Bronchial smooth muscle cell (primary cell): ENCODE measurements around the gene GABPB1. TPM values are rescaled to one million over a fixed set of nuclear protein-coding genes. Genes with fewer than 3 reads are reported as not detected.

Experiments used
- total RNA-seq: library from RNA; depleted of rRNA; stranded (reverse); fragments of >200 nt; gene quantifications from 2 replicates; pipeline ENCODE4 v1.2.1, GENCODE V29; 2014

GABPB1 gene
- 22.1 and 39.9 TPM in 2 replicates for total RNA-seq

DNA sequence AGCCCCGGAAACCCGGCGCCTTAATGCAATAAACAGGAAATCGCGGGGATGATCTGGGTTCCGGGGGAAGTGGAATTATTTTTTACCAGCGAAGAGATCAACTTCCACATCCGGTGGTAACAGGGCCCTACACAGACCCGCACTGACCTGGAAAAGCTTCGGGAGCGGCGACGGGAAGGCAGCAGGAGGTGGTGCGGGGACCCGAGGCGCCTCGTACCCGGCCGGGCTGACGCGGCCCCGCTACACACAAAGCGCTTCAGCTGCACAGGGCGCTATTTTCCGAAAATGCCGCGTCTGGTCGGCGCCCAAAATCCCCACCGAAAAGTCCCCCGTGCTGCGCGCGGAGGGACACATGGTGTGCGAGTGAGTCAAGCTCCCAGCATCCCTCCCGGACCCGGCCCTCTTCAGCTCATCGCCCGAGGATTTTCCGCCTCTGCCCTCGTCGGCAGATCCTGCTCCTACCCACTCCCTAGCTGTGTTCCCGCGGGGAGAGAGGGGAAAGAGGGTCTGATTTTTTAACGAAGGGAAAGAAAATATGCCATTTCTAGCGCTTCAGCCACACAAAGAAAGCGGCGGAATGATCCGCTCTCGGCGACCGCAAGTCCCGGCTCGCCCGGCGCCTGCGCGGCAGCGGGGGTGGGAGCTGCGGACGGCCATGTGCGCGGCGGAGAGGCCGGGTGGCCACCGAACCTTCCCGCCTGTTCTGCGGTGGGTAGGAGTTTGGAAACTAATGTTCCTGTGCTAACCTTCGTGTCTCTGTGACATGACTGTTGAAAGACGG, at the start of gene GABPB1:
Gene GABPB1, minus strand, starts transcription at position 361 of the 781 bp plus-strand sequence. CDS start 45,400 bp downstream, outside the sequence.

GRCh38 chr15:50265620-50266019, 89.4 kb downstream of the GABPB1 start, which contains the start of gene HDC:
HDC (minus strand) TSS chr15:50265726; CDS start chr15:50265623, 103 bp downstream.

Other genes with a start within 250 kb of the GABPB1 start
- 6.9 and 29.4 TPM in 2 replicates for gene ATP8B4, start 236.0 kb downstream of the GABPB1 start, total RNA-seq
- gene SLC27A2, start 173.0 kb downstream of the GABPB1 start, total RNA-seq: under 0.01 TPM in 1 of 2 replicates, not detected in the other
- not detected in 2 replicates for gene HDC, start 89.5 kb downstream of the GABPB1 start, total RNA-seq
- gene USP8, start 69.2 kb upstream of the GABPB1 start, total RNA-seq: 32.0 and 33.3 TPM in 2 replicates
- 0.16 and 0.34 TPM in 2 replicates for gene USP50, start 191.5 kb upstream of the GABPB1 start, total RNA-seq